K562 (cell line): Measurements from ENCODE around the gene PVALEF. TPM values are rescaled to one million over a fixed set of nuclear protein-coding genes. Genes with fewer than 3 reads are reported as not detected.

ENCODE experiments used
- ATAC-seq: fragments of 200-7000 bp; cut with Tn5 transposase; 3 replicates; pipeline ENCODE4 v1.9.1; 2020; ENCODE audit warnings: moderate library complexity
- BruUV-seq: library from RNA; stranded (reverse); fragments of 400-500 nt; replicated peaks from 2 replicates; lab custom pipeline; 2021; lab: Mats Ljungman, UMichigan
- CTCF ChIA-PET: fragments of 300-600 bp; formaldehyde crosslinking; extraction: SDS; loops from one replicate; lab custom pipeline; 2021; ENCODE audit warnings: low intra/inter-chr PET ratio; lab: Yijun Ruan, JAX
- POLR2A ChIA-PET: fragments of 300-600, 350-650 bp; sonication (Branson Sonifier 250); formaldehyde crosslinking; extraction: SDS; loops from one replicate; lab custom pipeline; 2021; ENCODE audit warnings: antibody characterized with exemption, inconsistent platforms; lab: Yijun Ruan, JAX
- DNase-seq, 4 experiments: peaks; one replicate each; pipeline versions ENCODE4 v3.0.0 to v3.0.0-alpha.2; 2011 to 2018; ENCODE audit warnings: low spot score in 3 of 4, mixed read lengths in 3 of 4; ENCODE audit errors: extremely low read depth in 1 of 4
- FAIRE-seq: peaks from 2 replicates; lab custom pipeline; 2011; peaks lifted over from hg19 to GRCh38; lab: Jason Lieb, UNC
- H2AFZ ChIP-seq: 2 replicates; pipeline ENCODE4 v1.6.0; 2011; ENCODE audit warnings: low read depth, low read length, control low read depth, inconsistent platforms
- H3K27ac ChIP-seq: fragments of 200-600 bp; 3 replicates; pipeline ENCODE4 v1.8.0; 2011; ENCODE audit warnings: low read depth, mild to moderate bottlenecking, control low read depth, inconsistent platforms, low read length, moderate library complexity, mixed read lengths; ENCODE audit errors: extremely low read depth
- H3K27me3 ChIP-seq, 2 experiments: fragments of 300-600 bp in 1 of 2; 2 replicates in 1 of 2; 3 replicates in 1 of 2; pipeline versions ENCODE4 v1.6.0 to v1.8.0; 2011; ENCODE audit warnings: inconsistent platforms in 2 of 2, low read length in 2 of 2, mild to moderate bottlenecking in 1 of 2, mixed read lengths in 1 of 2, moderate library complexity in 1 of 2; ENCODE audit not compliant: control insufficient read depth in 2 of 2, insufficient read depth in 2 of 2
- H3K36me3 ChIP-seq: fragments of 300-600 bp; 3 replicates; pipeline ENCODE4 v1.8.0; 2011; ENCODE audit warnings: mild to moderate bottlenecking, low read length, inconsistent platforms; ENCODE audit not compliant: control insufficient read depth, insufficient read depth
- H3K4me1 ChIP-seq, 2 experiments: fragments of 200-600 bp in 1 of 2; replicated peaks in 1 of 2; 2 replicates in 1 of 2; 3 replicates in 1 of 2; pipeline versions ENCODE4 v1.5.1 to v1.8.0; 2011; ENCODE audit warnings: inconsistent platforms in 2 of 2, low read length in 2 of 2, mild to moderate bottlenecking in 1 of 2, mixed read lengths in 1 of 2, moderate library complexity in 1 of 2; ENCODE audit not compliant: control insufficient read depth in 2 of 2, insufficient read depth in 2 of 2
- H3K4me2 ChIP-seq: 2 replicates; pipeline ENCODE4 v1.6.1; 2011; ENCODE audit warnings: low read length, control low read depth, inconsistent platforms, mixed read lengths; ENCODE audit not compliant: insufficient read depth
- H3K4me3 ChIP-seq: fragments of 200-600 bp; sonication (generic), shearing (Covaris generic); 2 replicates; pipeline ENCODE4 v1.5.1; 2016; ENCODE audit warnings: control low read depth, inconsistent platforms
- H3K79me2 ChIP-seq: fragments of 200-600 bp; 3 replicates; pipeline ENCODE4 v1.8.0; 2011; ENCODE audit warnings: low read length, inconsistent platforms; ENCODE audit not compliant: control insufficient read depth, insufficient read depth
- H3K9ac ChIP-seq, 2 experiments: 2 replicates each; pipeline versions ENCODE4 v1.6.0 to v1.6.1; 2011; ENCODE audit warnings: low read depth in 2 of 2, low read length in 2 of 2, control low read depth in 1 of 2, inconsistent platforms in 1 of 2, mild to moderate bottlenecking in 1 of 2, mixed read lengths in 1 of 2; ENCODE audit not compliant: insufficient read depth in 1 of 2
- H3K9me1 ChIP-seq: one replicate; pipeline ENCODE4 v1.6.0; 2011; ENCODE audit warnings: inconsistent platforms, mild to moderate bottlenecking, low read length, moderate library complexity; ENCODE audit not compliant: control insufficient read depth, insufficient read depth
- H3K9me3 ChIP-seq: replicated peaks from 2 replicates; pipeline ENCODE4 v1.5.1; 2011; ENCODE audit warnings: low read depth, low read length, inconsistent platforms; ENCODE audit not compliant: control insufficient read depth, insufficient read depth
- H4K20me1 ChIP-seq: replicated peaks from 2 replicates; pipeline ENCODE4 v1.6.1; 2011; ENCODE audit warnings: low read length, inconsistent platforms, mixed read lengths; ENCODE audit not compliant: control insufficient read depth, insufficient read depth
- IRF1 ChIP-seq: sonication (generic); formaldehyde crosslinking; IDR thresholded peaks from 2 replicates; pipeline ENCODE4 v1.8.0; 2022; ENCODE audit warnings: missing genetic modification reagents, mild to moderate bottlenecking, borderline replicate concordance
- MCM7 ChIP-seq, 2 experiments: fragments of 450-650 bp; IDR thresholded peaks; 2 replicates each; pipeline ENCODE4 v1.6.1; 2016 to 2018
- whole genome bisulfite sequencing: fragments of 100-300 bp; shearing (Covaris generic); methylation state at CpG from one replicate; pipeline ENCODE4 v1.1.6; 2016; ENCODE audit warnings: low coverage, mixed read lengths; ENCODE audit not compliant: insufficient coverage; ENCODE audit errors: missing lambda C conversion rate; 5-methylcytosine and 5-hydroxymethylcytosine counted together
- in situ Hi-C: fragments of 300-500 bp; cut with MboI; formaldehyde crosslinking; loops from 4 replicates; pipeline ENCODE4 v1.15.0; 2018; ENCODE audit warnings: inconsistent platforms, mixed read lengths
- intact Hi-C: fragments of 100-400 bp; cut with micrococcal nuclease; formaldehyde crosslinking; loops from 2 replicates; pipeline ENCODE4 v1.14.2; 2022
- polyA plus RNA-seq, 8 experiments: library from polyadenylated mRNA; depleted of rRNA in 4 of 8; stranded (reverse) in 5 of 8; unstranded in 3 of 8; fragments of >200 nt; fragmentation: Nextera tagmentation in 2 of 8; fragmentation: Illumina TruSeq in 1 of 8; extraction: Ambion mirVana in 2 of 8; extraction: Trizol in 1 of 8; gene quantifications; 2 replicates each; pipeline versions ENCODE4 v1.2.1 to v1.2.3, GENCODE V29; 2011 to 2014; ENCODE audit warnings: inconsistent platforms in 1 of 8, missing spikeins in 1 of 8
- total RNA-seq, 7 experiments: library from RNA; depleted of rRNA in 6 of 7; stranded (reverse); fragments of >200 nt in 6 of 7; fragmentation: Illumina TruSeq in 2 of 7; extraction: Trizol in 2 of 7; gene quantifications; 2 replicates each; pipeline versions ENCODE4 v1.2.1 to v1.2.3, GENCODE V29; 2011 to 2021; ENCODE audit warnings: low replicate concordance in 1 of 7

PVALEF gene
- total and polyA plus RNA-seq, 9 of the 15 experiments (the other 6 are each of a cell fraction or from before 2014, with no cell fraction given) = not detected

DNA sequence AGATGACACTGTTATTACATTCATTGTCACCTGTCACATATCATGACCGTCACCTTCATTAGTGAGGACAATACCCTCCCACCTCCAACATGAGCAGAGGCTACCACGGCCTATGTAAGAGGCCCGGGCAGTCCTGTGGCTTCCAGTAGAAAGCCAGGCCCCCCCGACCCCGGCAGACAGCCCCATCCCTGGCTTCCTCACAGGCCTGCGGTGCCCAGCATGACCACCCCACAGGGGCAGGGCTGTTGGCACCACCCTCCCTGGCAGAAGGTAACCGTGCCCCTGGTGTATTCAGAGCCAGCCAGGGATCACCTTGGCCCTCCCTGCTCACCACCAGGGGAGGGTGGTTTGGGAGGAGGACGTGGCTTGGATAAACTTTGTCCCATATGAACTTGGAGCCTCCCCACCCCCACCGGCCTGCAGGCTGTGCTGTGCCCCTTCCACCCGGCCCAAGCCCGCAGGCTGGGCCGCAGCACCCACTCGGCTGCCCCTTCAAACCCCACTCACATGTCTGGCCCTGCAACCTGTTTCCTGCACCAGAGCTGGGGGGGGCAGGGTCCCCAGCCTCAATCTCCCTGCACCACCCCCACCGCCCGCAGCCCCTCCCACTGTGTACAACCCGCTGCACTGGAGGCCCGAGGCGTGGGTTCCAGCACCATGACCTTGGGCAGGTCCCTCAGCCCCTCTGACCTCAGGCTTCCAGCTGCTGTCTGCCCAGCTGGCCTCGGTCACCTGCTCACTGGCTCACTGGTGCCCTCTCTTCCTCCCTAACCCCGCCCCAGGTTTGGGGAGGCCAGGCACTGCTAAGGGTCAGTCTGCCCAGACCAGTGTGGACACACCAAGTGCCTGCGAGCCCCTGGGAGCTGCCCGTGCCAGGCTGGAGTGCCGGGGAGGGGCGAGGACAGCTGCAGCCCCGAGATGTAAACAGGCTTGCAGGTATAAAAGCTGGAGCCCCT, 13.1 kb downstream of the PVALEF start:
- ATAC-seq = no peak
- no peak overlapping the region for H3K4me2 ChIP-seq
- H2AFZ ChIP-seq = no peak overlapping the region
- no peak overlapping the region for H3K9ac ChIP-seq
- H3K4me1 ChIP-seq = peaks cover 0 to 43% of the 10 kb centered on the region in 2 experiments; a peak in 2 of 5 replicates
- no peak for TF ChIP-seq MCM7 (IDR thresholded peaks at IDR 0.05)
- TF ChIP-seq IRF1 = no peak
- H3K27me3 ChIP-seq = peaks cover 16 to 56% of the 10 kb centered on the region in 2 experiments
- DNase-seq = no peak
- H3K4me3 ChIP-seq = no peak overlapping the region
- H3K36me3 ChIP-seq = no peaks in the 10 kb centered on the region
- H4K20me1 ChIP-seq = no peaks in the 10 kb centered on the region
- in situ Hi-C loops = no loop called here
- WGBS = 12% methylated on average over 25 of the region's 25 CpGs
- H3K9me1 ChIP-seq = no peaks in the 10 kb centered on the region
- POLR2A ChIA-PET = interaction anchor here (0.5 kb wide), 1 partner anchor 312 kb away, joined by 3 read pairs; no protein-coding TSS in a partner anchor
- CTCF ChIA-PET = no interaction called here
- no peak for FAIRE-seq
- intact Hi-C loops = no loop called here
- no peaks in the 10 kb centered on the region; the same call in 1 of the 2 replicates for H3K9me3 ChIP-seq
- no peaks in the 10 kb centered on the region for H3K79me2 ChIP-seq
- no peak overlapping the region for H3K27ac ChIP-seq
- no TSS peak for BruUV-seq
